HepG2 (cell line): ENCODE measurements around the gene ABHD18. TPM values are rescaled to one million over a fixed set of nuclear protein-coding genes. Genes with fewer than 3 reads are reported as not detected.
A peak's percentile ranks its signal among the peaks of the same experiment; 100 is the strongest.

Experiments
- EZH2 ChIP-seq: conservative IDR thresholded peaks from 2 replicates; pipeline ENCODE4 v1.6.1; 2012; ENCODE audit warnings: mild to moderate bottlenecking, low read depth, low read length, moderate library complexity
- HNF4G ChIP-seq, 2 experiments: sonication (generic) in 1 of 2; formaldehyde crosslinking in 1 of 2; IDR thresholded peaks; 2 replicates each; pipeline versions ENCODE4 v1.4.0 to v1.6.1; 2011 to 2020; ENCODE audit warnings: borderline replicate concordance in 2 of 2, low read depth in 2 of 2, mild to moderate bottlenecking in 2 of 2, low read length in 1 of 2, missing genetic modification reagents in 1 of 2, moderate library complexity in 1 of 2
- IKZF5 ChIP-seq: IDR thresholded peaks from 2 replicates; pipeline ENCODE4 v1.6.1; 2018; ENCODE audit warnings: missing genetic modification reagents, mild to moderate bottlenecking, missing compliant biosample characterization
- PAXIP1 ChIP-seq: sonication (generic); formaldehyde crosslinking; conservative IDR thresholded peaks from 2 replicates; pipeline ENCODE4 v1.4.0; 2020; ENCODE audit warnings: mild to moderate bottlenecking, missing genetic modification reagents, moderate library complexity
- REPIN1 ChIP-seq: sonication (generic); formaldehyde crosslinking; IDR thresholded peaks from 2 replicates; pipeline ENCODE4 v1.8.0; 2022; ENCODE audit warnings: missing genetic modification reagents, low read depth, mild to moderate bottlenecking, borderline replicate concordance
- RERE ChIP-seq: IDR thresholded peaks from 2 replicates; pipeline ENCODE4 v1.6.1; 2016; ENCODE audit warnings: low read depth, missing genetic modification reagents, missing compliant biosample characterization
- SAP130 ChIP-seq: IDR thresholded peaks from 2 replicates; pipeline ENCODE4 v1.6.1; 2016; ENCODE audit warnings: low read depth
- SMARCC2 ChIP-seq: fragments of 450-650 bp; IDR thresholded peaks from 2 replicates; pipeline ENCODE4 v1.6.1; 2017; ENCODE audit warnings: antibody characterized with exemption, mild to moderate bottlenecking
- ZFP62 ChIP-seq: sonication (generic); formaldehyde crosslinking; IDR thresholded peaks from 2 replicates; pipeline ENCODE4 v1.4.0; 2020; ENCODE audit warnings: missing genetic modification reagents
- ZNF180 ChIP-seq: sonication (generic); formaldehyde crosslinking; IDR thresholded peaks from 2 replicates; pipeline ENCODE4 v1.4.0; 2020; ENCODE audit warnings: low read depth, missing genetic modification reagents, borderline replicate concordance
- ZNF512B ChIP-seq: sonication (generic); formaldehyde crosslinking; IDR thresholded peaks from 2 replicates; pipeline ENCODE4 v1.5.1; 2020; ENCODE audit warnings: missing genetic modification reagents, mild to moderate bottlenecking, borderline replicate concordance
- ZNF597 ChIP-seq: sonication (generic); formaldehyde crosslinking; IDR thresholded peaks from 2 replicates; pipeline ENCODE4 v1.5.0; 2020; ENCODE audit warnings: missing genetic modification reagents
- polyA plus RNA-seq, 8 experiments: library from polyadenylated mRNA; depleted of rRNA in 3 of 8; stranded (reverse) in 7 of 8; unstranded in 1 of 8; fragments of >200 nt; fragmentation: Illumina TruSeq in 4 of 8; extraction: Trizol in 4 of 8; gene quantifications; 2 replicates each; pipeline versions ENCODE4 v1.2.1 to v1.2.3, GENCODE V29; 2011 to 2016; ENCODE audit warnings: low read depth in 4 of 8, missing spikeins in 1 of 8, mixed read lengths in 1 of 8; ENCODE audit not compliant: insufficient read depth in 1 of 8
- total RNA-seq, 5 experiments: library from RNA; depleted of rRNA; stranded (reverse); fragments of >200 nt; fragmentation: Illumina TruSeq; extraction: Trizol; gene quantifications; 2 replicates each; pipeline ENCODE4 v1.2.3, GENCODE V29; 2016; ENCODE audit warnings: low read depth in 1 of 5

Gene ABHD18
- total and polyA plus RNA-seq, 2 of the 13 experiments (the other 11 are each of a cell fraction or from before 2014, with no cell fraction given): 5.5 to 16.3 TPM

- TF ChIP-seq EZH2 (no peak), ZNF597 (CRISPR knock-in tag) (no peak), RERE (no peak; the same call in 1 of the 2 replicates), ZFP62 (CRISPR knock-in tag) (no peak), SMARCC2 (no peak), REPIN1 (peak; percentile 62), PAXIP1 (CRISPR knock-in tag) (peak; percentile 56), ZNF180 (CRISPR knock-in tag) (no peak; the same call in 1 of the 2 replicates), ZNF512B (CRISPR knock-in tag) (no peak), IKZF5 (CRISPR knock-in tag) (peak; percentile 61; the same call in 1 of the 2 replicates), HNF4G (IDR thresholded peaks at IDR 0.05; ENCODE audit: borderline replicate concordance, low read depth, low read length) (no peak), HNF4G (CRISPR knock-in tag; IDR thresholded peaks at IDR 0.05; ENCODE audit: borderline replicate concordance, low read depth) (peak; percentile 65; the same call in 1 of the 2 replicates), SAP130 (peak; percentile 80; the same call in 1 of the 2 replicates)
Observed at GRCh38 chr4:128060699-128061565, 95.7 kb downstream of the ABHD18 start, which contains the start of gene LARP1B (continued).
